H9 (cell line): ENCODE measurements around the gene C1RL. TPM values are rescaled to one million over a fixed set of nuclear protein-coding genes. Genes with fewer than 3 reads are reported as not detected.

ENCODE experiments used
- DNase-seq: peaks from one replicate; pipeline ENCODE4 v3.0.0-alpha.2; 2017
- H2AFZ ChIP-seq: one replicate; pipeline ENCODE4 v1.6.1; 2013; ENCODE audit warnings: mild to moderate bottlenecking, low read length, control low read depth, moderate library complexity
- H2AK5ac ChIP-seq: 2 replicates; pipeline ENCODE4 v1.6.1; 2013; ENCODE audit warnings: low read length, control low read depth, mixed read lengths; ENCODE audit not compliant: insufficient read length
- H2BK120ac ChIP-seq: one replicate; pipeline ENCODE4 v1.6.1; 2013; ENCODE audit warnings: low read depth, mild to moderate bottlenecking, low read length, control low read depth, inconsistent platforms; ENCODE audit not compliant: poor library complexity, severe bottlenecking
- H2BK12ac ChIP-seq: 2 replicates; pipeline ENCODE4 v1.6.1; 2013; ENCODE audit warnings: low read length, control low read depth, mixed read lengths, low read depth; ENCODE audit not compliant: insufficient read length
- H2BK15ac ChIP-seq: 2 replicates; pipeline ENCODE4 v1.6.1; 2013; ENCODE audit warnings: low read depth, low read length, control low read depth
- H2BK20ac ChIP-seq: one replicate; pipeline ENCODE4 v1.6.1; 2013; ENCODE audit warnings: low read depth, mild to moderate bottlenecking, low read length, control low read depth, inconsistent platforms; ENCODE audit not compliant: poor library complexity, severe bottlenecking
- H2BK5ac ChIP-seq: 2 replicates; pipeline ENCODE4 v1.6.1; 2013; ENCODE audit warnings: low read length, control low read depth, mixed read lengths; ENCODE audit not compliant: insufficient read length
- H3K14ac ChIP-seq: 2 replicates; pipeline ENCODE4 v1.6.1; 2013; ENCODE audit warnings: low read length, control low read depth; ENCODE audit not compliant: insufficient read depth
- H3K18ac ChIP-seq: 2 replicates; pipeline ENCODE4 v1.6.1; 2013; ENCODE audit warnings: low read depth, mild to moderate bottlenecking, mixed read lengths, low read length, control low read depth; ENCODE audit not compliant: insufficient read length
- H3K23ac ChIP-seq: 2 replicates; pipeline ENCODE4 v1.6.1; 2013; ENCODE audit warnings: low read length, control low read depth, mixed read lengths, low read depth; ENCODE audit not compliant: insufficient read length
- H3K23me2 ChIP-seq: 2 replicates; pipeline ENCODE4 v1.6.1; 2013; ENCODE audit warnings: low read depth, mild to moderate bottlenecking, mixed read lengths, low read length, control low read depth; ENCODE audit not compliant: insufficient read length, poor library complexity, severe bottlenecking
- H3K27ac ChIP-seq: 2 replicates; pipeline ENCODE4 v1.5.1; 2013; ENCODE audit warnings: low read length, control low read depth, mixed read lengths, low read depth; ENCODE audit not compliant: insufficient read length
- H3K27me3 ChIP-seq: 2 replicates; pipeline ENCODE4 v1.6.1; 2013; ENCODE audit warnings: low read length, control low read depth, inconsistent platforms; ENCODE audit not compliant: insufficient read depth
- H3K4ac ChIP-seq: 2 replicates; pipeline ENCODE4 v1.6.1; 2013; ENCODE audit warnings: low read depth, mild to moderate bottlenecking, control low read depth, inconsistent platforms, low read length, moderate library complexity
- H3K4me1 ChIP-seq: 2 replicates; pipeline ENCODE4 v1.6.1; 2013; ENCODE audit warnings: low read length, control low read depth, inconsistent platforms; ENCODE audit not compliant: insufficient read depth
- H3K4me2 ChIP-seq: 2 replicates; pipeline ENCODE4 v1.6.1; 2013; ENCODE audit warnings: low read length, control low read depth, mixed read lengths; ENCODE audit not compliant: insufficient read length, insufficient read depth
- H3K56ac ChIP-seq: 2 replicates; pipeline ENCODE4 v1.6.1; 2013; ENCODE audit warnings: low read depth, mild to moderate bottlenecking, mixed read lengths, low read length, control low read depth; ENCODE audit not compliant: insufficient read length
- H3K79me1 ChIP-seq: 2 replicates; pipeline ENCODE4 v1.6.1; 2013; ENCODE audit warnings: low read depth, mild to moderate bottlenecking, moderate library complexity, low read length, control low read depth, inconsistent platforms; ENCODE audit not compliant: insufficient read depth, poor library complexity, severe bottlenecking
- H3K79me2 ChIP-seq: 2 replicates; pipeline ENCODE4 v1.6.1; 2013; ENCODE audit warnings: low read length, control low read depth, inconsistent platforms; ENCODE audit not compliant: insufficient read depth
- H3K9ac ChIP-seq: 2 replicates; pipeline ENCODE4 v1.6.1; 2013; ENCODE audit warnings: low read length, control low read depth, mixed read lengths; ENCODE audit not compliant: insufficient read length; ENCODE audit errors: extremely low read depth
- H3K9me3 ChIP-seq: one replicate; pipeline ENCODE4 v1.6.1; 2013; ENCODE audit warnings: low read depth, low read length, inconsistent platforms; ENCODE audit not compliant: control insufficient read depth
- H3T11ph ChIP-seq: one replicate; pipeline ENCODE4 v1.6.1; 2013; ENCODE audit warnings: mild to moderate bottlenecking, low read length, control low read depth, inconsistent platforms
- H4K20me1 ChIP-seq: one replicate; pipeline ENCODE4 v1.6.1; 2013; ENCODE audit not compliant: control insufficient read depth, insufficient read length, insufficient read depth
- H4K5ac ChIP-seq: 2 replicates; pipeline ENCODE4 v1.6.1; 2013; ENCODE audit warnings: low read depth, mild to moderate bottlenecking, mixed read lengths, low read length, control low read depth; ENCODE audit not compliant: insufficient read length
- H4K8ac ChIP-seq: replicated peaks from 2 replicates; pipeline ENCODE4 v1.6.1; 2013; ENCODE audit warnings: low read length, control low read depth, mixed read lengths, low read depth; ENCODE audit not compliant: insufficient read length
- H4K91ac ChIP-seq: 2 replicates; pipeline ENCODE4 v1.6.1; 2013; ENCODE audit warnings: low read depth, mild to moderate bottlenecking, moderate library complexity, mixed read lengths, low read length, control low read depth; ENCODE audit not compliant: insufficient read length
- H3K27ac Mint-ChIP-seq, 3 experiments: 2 replicates in 2 of 3; 3 replicates in 1 of 3; pipeline ENCODE4 v1.8.0; 2020 to 2021; ENCODE audit warnings: mixed read lengths in 3 of 3, mild to moderate bottlenecking in 1 of 3, moderate library complexity in 1 of 3
- H3K27me3 Mint-ChIP-seq: 2 replicates; pipeline ENCODE4 v1.8.0; 2021; ENCODE audit warnings: low read depth, mild to moderate bottlenecking, moderate library complexity, mixed read lengths
- H3K36me3 Mint-ChIP-seq, 3 experiments: 2 replicates in 2 of 3; 3 replicates in 1 of 3; pipeline ENCODE4 v1.8.0; 2020 to 2021; ENCODE audit warnings: low read depth in 3 of 3, mixed read lengths in 3 of 3; ENCODE audit not compliant: insufficient read depth in 1 of 3
- H3K4me1 Mint-ChIP-seq, 2 experiments: 2 replicates each; pipeline ENCODE4 v1.8.0; 2020; ENCODE audit warnings: mixed read lengths in 2 of 2
- H3K4me3 Mint-ChIP-seq, 2 experiments: 2 replicates in 1 of 2; 3 replicates in 1 of 2; pipeline ENCODE4 v1.8.0; 2020 to 2021; ENCODE audit warnings: mild to moderate bottlenecking in 2 of 2, mixed read lengths in 2 of 2, moderate library complexity in 1 of 2
- H3K9me3 Mint-ChIP-seq, 2 experiments: 2 replicates in 1 of 2; 3 replicates in 1 of 2; pipeline ENCODE4 v1.8.0; 2020; ENCODE audit warnings: mild to moderate bottlenecking in 2 of 2, mixed read lengths in 2 of 2, moderate library complexity in 1 of 2
- CTCF ChIP-seq: fragments of 200-600 bp; sonication (generic); conservative IDR thresholded peaks from 3 replicates; pipeline ENCODE4 v1.8.0; 2021; ENCODE audit warnings: antibody characterized with exemption, mild to moderate bottlenecking
- WGBS: extraction: QIAGEN DNeasy Blood & Tissue Kit; methylation state at CpG from one replicate; pipeline ENCODE4 v1.1.7; 2013; ENCODE audit warnings: missing lambda C conversion rate, low lambda C conversion rate, mixed read lengths; ENCODE audit not compliant: insufficient read length; ENCODE audit errors: extremely low coverage; 5-methylcytosine and 5-hydroxymethylcytosine counted together
- total RNA-seq: library from RNA; stranded (reverse); gene quantifications from 2 replicates; pipeline ENCODE4 v1.2.1, GENCODE V29; 2021

The C1RL gene
- total RNA-seq, 1 experiment from 2014 or later, result 15.1 TPM

GRCh38 chr12:7121324-7121723 lies 12.3 kb upstream of the C1RL start:
- Histone ChIP-seq H2AK5ac (no peak overlapping the region), H3K79me1 (no peaks in the 10 kb centered on the region), H3K23ac (no peak overlapping the region), H4K91ac (no peak overlapping the region), H4K20me1 (no peaks in the 10 kb centered on the region), H2BK20ac (no peak overlapping the region), H3K4me1 (no peaks in the 10 kb centered on the region), H3K27me3 (no peaks in the 10 kb centered on the region), H2BK5ac (no peak overlapping the region), H3K4me2 (no peak overlapping the region), H2BK15ac (no peak overlapping the region), H3K18ac (no peak overlapping the region), H4K8ac (no peak overlapping the region), H3K56ac (no peak overlapping the region), H3K9me3 (no peaks in the 10 kb centered on the region), H3K4ac (no peak overlapping the region), H3K14ac (no peak overlapping the region), H3K79me2 (no peaks in the 10 kb centered on the region), H3K27ac (no peak overlapping the region), H4K5ac (no peak overlapping the region), H3T11ph (no peak overlapping the region), H3K9ac (no peak overlapping the region), H2BK12ac (no peak overlapping the region), H3K23me2 (no peaks in the 10 kb centered on the region), H2AFZ (no peak overlapping the region), H2BK120ac (no peak overlapping the region)
- H3K27ac Mint-ChIP-seq, result no peak overlapping the region
- TF ChIP-seq CTCF, result no peak
- peaks cover 3 to 11% of the 10 kb centered on the region in 2 experiments; a peak in 3 of 4 replicates for H3K4me1 Mint-ChIP-seq
- no peak overlapping the region for H3K4me3 Mint-ChIP-seq
- no peak for DNase-seq
- no CpG with 5 or more reads among the region's 5 CpGs for WGBS
- peaks cover 8% of the 10 kb centered on the region for H3K27me3 Mint-ChIP-seq
- H3K36me3 Mint-ChIP-seq, result no peaks in the 10 kb centered on the region; a peak in 1 of 7 replicates
- H3K9me3 Mint-ChIP-seq, result no peaks in the 10 kb centered on the region
